ENCODE data around the gene PTPRM. TPM values are rescaled to one million over a fixed set of nuclear protein-coding genes. Genes with fewer than 3 reads are reported as not detected.

Gene PTPRM
- total RNA-seq, 1 experiment from 2014 or later: 6.2 TPM

DNA sequence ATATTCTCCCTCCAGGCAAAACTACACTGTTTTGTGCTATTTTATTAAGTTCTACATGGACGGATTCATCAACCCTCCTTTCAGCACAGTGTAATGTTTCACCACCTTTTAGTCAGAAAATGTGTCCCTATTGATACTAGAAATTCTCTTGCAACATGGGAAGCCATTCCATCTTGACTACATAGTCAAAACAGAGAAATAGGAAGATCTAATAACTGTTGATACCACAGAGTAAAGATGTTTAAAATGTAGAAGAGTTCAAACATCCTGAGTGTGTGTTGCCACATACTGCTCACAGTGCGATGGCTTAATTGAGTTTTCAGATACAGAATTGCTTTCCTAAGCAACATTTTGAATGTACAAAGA is 549.9 kb downstream of the PTPRM start:
- no peaks in the 10 kb centered on the region for H4K20me1 ChIP-seq (ENCODE audit: control insufficient read depth, insufficient read depth, insufficient read length)
- no peak overlapping the region for H2AK5ac ChIP-seq (ENCODE audit: insufficient read length, low read length)
- no peaks in the 10 kb centered on the region for H3K27me3 Mint-ChIP-seq (ENCODE audit: low read depth)
- no peak overlapping the region for H3T11ph ChIP-seq (ENCODE audit: low read length)
- H3K56ac ChIP-seq (ENCODE audit: insufficient read length, low read depth, low read length): no peak overlapping the region
- no peak overlapping the region for H4K5ac ChIP-seq (ENCODE audit: insufficient read length, low read depth, low read length)
- no peak overlapping the region for H3K9ac ChIP-seq (ENCODE audit: extremely low read depth, insufficient read length, low read length)
- no peak overlapping the region for H3K18ac ChIP-seq (ENCODE audit: insufficient read length, low read depth, low read length)
- no peak overlapping the region for H2BK120ac ChIP-seq (ENCODE audit: low read depth, low read length, poor library complexity, severe bottlenecking)
- H3K4me3 Mint-ChIP-seq: no peak overlapping the region
- no peaks in the 10 kb centered on the region for H3K79me1 ChIP-seq (ENCODE audit: insufficient read depth, low read depth, low read length, poor library complexity, severe bottlenecking)
- H3K79me2 ChIP-seq (ENCODE audit: insufficient read depth, low read length): no peaks in the 10 kb centered on the region
- H3K27me3 ChIP-seq (ENCODE audit: insufficient read depth, low read length): no peaks in the 10 kb centered on the region
- no peak overlapping the region for H2BK5ac ChIP-seq (ENCODE audit: insufficient read length, low read length)
- H3K27ac ChIP-seq (ENCODE audit: insufficient read length, low read depth, low read length): no peak overlapping the region
- no peak overlapping the region for H4K8ac ChIP-seq (replicated peaks; ENCODE audit: insufficient read length, low read depth, low read length)
- no peak overlapping the region for H3K14ac ChIP-seq (ENCODE audit: insufficient read depth, low read length)
- H3K23ac ChIP-seq (ENCODE audit: insufficient read length, low read depth, low read length): no peak overlapping the region
- DNase-seq: no peak
- H3K4me1 Mint-ChIP-seq: peaks cover 4% of the 10 kb centered on the region in 2 experiments
- no peaks in the 10 kb centered on the region for H3K23me2 ChIP-seq (ENCODE audit: insufficient read length, low read depth, low read length, poor library complexity, severe bottlenecking)
- H3K9me3 Mint-ChIP-seq: no peaks in the 10 kb centered on the region
- no peak overlapping the region for H2AFZ ChIP-seq (ENCODE audit: low read length)
- H3K4ac ChIP-seq (ENCODE audit: low read depth, low read length): no peak overlapping the region
- no peaks in the 10 kb centered on the region for H3K4me1 ChIP-seq (ENCODE audit: insufficient read depth, low read length)
- H3K9me3 ChIP-seq (ENCODE audit: control insufficient read depth, low read depth, low read length): no peaks in the 10 kb centered on the region
- H3K36me3 Mint-ChIP-seq (ENCODE audit: insufficient read depth in 1 of 3, low read depth in 3 of 3): no peaks in the 10 kb centered on the region
- H4K91ac ChIP-seq (ENCODE audit: insufficient read length, low read depth, low read length): no peak overlapping the region
- H2BK20ac ChIP-seq (ENCODE audit: low read depth, low read length, poor library complexity, severe bottlenecking): no peak overlapping the region
- TF ChIP-seq, protein P1, sequence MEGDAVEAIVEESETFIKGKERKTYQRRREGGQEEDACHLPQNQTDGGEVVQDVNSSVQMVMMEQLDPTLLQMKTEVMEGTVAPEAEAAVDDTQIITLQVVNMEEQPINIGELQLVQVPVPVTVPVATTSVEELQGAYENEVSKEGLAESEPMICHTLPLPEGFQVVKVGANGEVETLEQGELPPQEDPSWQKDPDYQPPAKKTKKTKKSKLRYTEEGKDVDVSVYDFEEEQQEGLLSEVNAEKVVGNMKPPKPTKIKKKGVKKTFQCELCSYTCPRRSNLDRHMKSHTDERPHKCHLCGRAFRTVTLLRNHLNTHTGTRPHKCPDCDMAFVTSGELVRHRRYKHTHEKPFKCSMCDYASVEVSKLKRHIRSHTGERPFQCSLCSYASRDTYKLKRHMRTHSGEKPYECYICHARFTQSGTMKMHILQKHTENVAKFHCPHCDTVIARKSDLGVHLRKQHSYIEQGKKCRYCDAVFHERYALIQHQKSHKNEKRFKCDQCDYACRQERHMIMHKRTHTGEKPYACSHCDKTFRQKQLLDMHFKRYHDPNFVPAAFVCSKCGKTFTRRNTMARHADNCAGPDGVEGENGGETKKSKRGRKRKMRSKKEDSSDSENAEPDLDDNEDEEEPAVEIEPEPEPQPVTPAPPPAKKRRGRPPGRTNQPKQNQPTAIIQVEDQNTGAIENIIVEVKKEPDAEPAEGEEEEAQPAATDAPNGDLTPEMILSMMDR (conservative IDR thresholded peaks at IDR 0.05): no peak
- H3K4me2 ChIP-seq (ENCODE audit: insufficient read depth, insufficient read length, low read length): no peak overlapping the region
- no peak overlapping the region for H2BK12ac ChIP-seq (ENCODE audit: insufficient read length, low read depth, low read length)
- WGBS (ENCODE audit: extremely low coverage, insufficient read length, low lambda C conversion rate): no CpG with 5 or more reads among the region's 2 CpGs
- no peak overlapping the region for H2BK15ac ChIP-seq (ENCODE audit: low read depth, low read length)
- H3K27ac Mint-ChIP-seq: no peak overlapping the region
